NCI-H510A (cell line): ENCODE data around the gene ADARB2.

Experiments used
- DNase-seq: peaks from one replicate; lab custom pipeline; 2025; lab: John Stamatoyannopoulos, UW

Gene ADARB2

GRCh38 chr10:1569208-1569607 lies 168.1 kb downstream of the ADARB2 start:
- DNase-seq, result no peak

GRCh38 chr10:1567742-1568495 lies 169.4 kb downstream of the ADARB2 start:
- no peak for DNase-seq

GRCh38 chr10:1567152-1567551 lies 170.2 kb downstream of the ADARB2 start:
- no peak for DNase-seq

- DNase-seq, result no peak
Measured at GRCh38 chr10:1564791-1565190, 172.5 kb downstream of the ADARB2 start.

GRCh38 chr10:1563028-1563427 lies 174.3 kb downstream of the ADARB2 start:
- DNase-seq, result no peak

- DNase-seq, result no peak
Measured at GRCh38 chr10:1561731-1562337, 175.5 kb downstream of the ADARB2 start.

GRCh38 chr10:1560535-1561192 lies 176.7 kb downstream of the ADARB2 start:
- DNase-seq, result no peak

- no peak for DNase-seq
Measured at GRCh38 chr10:1559761-1560160, 177.6 kb downstream of the ADARB2 start.

GRCh38 chr10:1559311-1559710 lies 178.0 kb downstream of the ADARB2 start:
- no peak for DNase-seq

- no peak for DNase-seq
Measured at GRCh38 chr10:1558906-1559305, 178.4 kb downstream of the ADARB2 start.

- no peak for DNase-seq
Measured at GRCh38 chr10:1557081-1557480, 180.2 kb downstream of the ADARB2 start.

GRCh38 chr10:1556496-1556895 lies 180.8 kb downstream of the ADARB2 start:
- no peak for DNase-seq

GRCh38 chr10:1553951-1554350 lies 183.4 kb downstream of the ADARB2 start:
- DNase-seq, result no peak

GRCh38 chr10:1552881-1553670 lies 184.2 kb downstream of the ADARB2 start:
- no peak for DNase-seq

GRCh38 chr10:1552406-1552805 lies 184.9 kb downstream of the ADARB2 start:
- DNase-seq, result no peak

- DNase-seq, result peak; percentile 75
Measured at GRCh38 chr10:1551636-1552338, 185.5 kb downstream of the ADARB2 start.

GRCh38 chr10:1550616-1551015 lies 186.7 kb downstream of the ADARB2 start:
- no peak for DNase-seq

GRCh38 chr10:1550291-1550595 lies 187.1 kb downstream of the ADARB2 start:
- DNase-seq, result no peak

GRCh38 chr10:1549591-1550290 lies 187.6 kb downstream of the ADARB2 start:
- DNase-seq, result no peak

GRCh38 chr10:1548596-1548995 lies 188.7 kb downstream of the ADARB2 start:
- no peak for DNase-seq

GRCh38 chr10:1548146-1548545 lies 189.2 kb downstream of the ADARB2 start:
- DNase-seq, result no peak
